OCI-LY3 (cell line): ENCODE data around the gene NKAIN2.

Source experiments
- EZH2phosphoT487 ChIP-seq: fragments of 200-600 bp; shearing (Covaris generic); IDR thresholded peaks from 2 replicates; pipeline ENCODE4 v1.6.1; 2018; ENCODE audit warnings: antibody characterized with exemption, mixed run types, low read depth
- TF ChIP-seq, protein P1 (sequence below): fragments of 200-600, 300-600 bp; sonication (generic); IDR thresholded peaks from 2 replicates; pipeline ENCODE4 v1.5.1; 2014; ENCODE audit warnings: antibody characterized with exemption, low read length, low read depth

DNA sequence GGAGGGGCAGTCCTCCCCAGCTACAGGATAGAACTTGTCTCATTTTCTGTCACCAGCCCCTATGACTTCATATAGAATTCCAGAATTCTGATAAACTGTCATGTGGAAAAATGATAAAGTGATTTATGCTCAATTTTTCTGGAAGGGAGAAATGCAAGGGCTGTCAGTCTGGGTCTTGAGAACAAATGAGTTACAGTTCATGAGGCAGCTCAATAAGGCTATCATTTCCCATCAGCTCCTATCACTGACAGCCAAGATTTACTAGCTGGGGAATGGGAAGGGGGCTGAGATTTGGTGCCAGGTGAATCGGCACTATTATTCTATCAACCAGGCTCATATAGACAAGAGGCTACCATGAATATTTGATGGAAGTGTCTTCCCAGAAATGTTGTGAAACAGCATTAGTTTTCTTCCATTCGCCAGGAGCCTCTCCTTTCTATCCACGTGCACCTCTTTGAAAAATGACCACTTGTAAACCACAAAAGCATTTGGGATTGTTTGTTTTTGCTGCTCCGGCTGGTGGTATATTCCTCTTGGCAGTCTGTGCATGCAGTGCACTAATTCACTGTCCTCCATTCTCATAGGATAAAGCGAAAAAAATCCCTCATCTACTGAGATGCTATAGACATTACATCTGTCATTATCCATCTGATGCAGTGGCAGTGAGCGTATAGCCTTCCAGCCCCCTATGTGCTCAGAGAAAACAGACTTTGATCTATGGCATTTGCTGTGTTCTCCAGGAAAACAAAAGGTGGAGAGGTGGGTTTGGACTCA, 629.9 kb downstream of the NKAIN2 start:
- TF ChIP-seq, protein P1, sequence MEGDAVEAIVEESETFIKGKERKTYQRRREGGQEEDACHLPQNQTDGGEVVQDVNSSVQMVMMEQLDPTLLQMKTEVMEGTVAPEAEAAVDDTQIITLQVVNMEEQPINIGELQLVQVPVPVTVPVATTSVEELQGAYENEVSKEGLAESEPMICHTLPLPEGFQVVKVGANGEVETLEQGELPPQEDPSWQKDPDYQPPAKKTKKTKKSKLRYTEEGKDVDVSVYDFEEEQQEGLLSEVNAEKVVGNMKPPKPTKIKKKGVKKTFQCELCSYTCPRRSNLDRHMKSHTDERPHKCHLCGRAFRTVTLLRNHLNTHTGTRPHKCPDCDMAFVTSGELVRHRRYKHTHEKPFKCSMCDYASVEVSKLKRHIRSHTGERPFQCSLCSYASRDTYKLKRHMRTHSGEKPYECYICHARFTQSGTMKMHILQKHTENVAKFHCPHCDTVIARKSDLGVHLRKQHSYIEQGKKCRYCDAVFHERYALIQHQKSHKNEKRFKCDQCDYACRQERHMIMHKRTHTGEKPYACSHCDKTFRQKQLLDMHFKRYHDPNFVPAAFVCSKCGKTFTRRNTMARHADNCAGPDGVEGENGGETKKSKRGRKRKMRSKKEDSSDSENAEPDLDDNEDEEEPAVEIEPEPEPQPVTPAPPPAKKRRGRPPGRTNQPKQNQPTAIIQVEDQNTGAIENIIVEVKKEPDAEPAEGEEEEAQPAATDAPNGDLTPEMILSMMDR = no peak
- TF ChIP-seq EZH2phosphoT487 = no peak
